Osteocyte (in vitro differentiated cells): Measurements from ENCODE around the gene ZFYVE28. TPM values are rescaled to one million over a fixed set of nuclear protein-coding genes. Genes with fewer than 3 reads are reported as not detected.

Experiments used
- DNase-seq: peaks from one replicate; pipeline ENCODE4 v3.0.0; 2021; ENCODE audit warnings: mixed read lengths; ENCODE audit not compliant: unreplicated experiment; ENCODE audit errors: extremely low spot score
- H3K27ac Mint-ChIP-seq: one replicate; pipeline ENCODE4 v1.8.0; 2021; ENCODE audit warnings: mild to moderate bottlenecking, mixed read lengths; ENCODE audit not compliant: unreplicated experiment
- H3K27me3 Mint-ChIP-seq: one replicate; pipeline ENCODE4 v1.8.0; 2021; ENCODE audit warnings: mixed read lengths; ENCODE audit not compliant: unreplicated experiment
- H3K36me3 Mint-ChIP-seq: one replicate; pipeline ENCODE4 v1.8.0; 2021; ENCODE audit warnings: mixed read lengths; ENCODE audit not compliant: unreplicated experiment
- H3K4me1 Mint-ChIP-seq: one replicate; pipeline ENCODE4 v1.8.0; 2021; ENCODE audit warnings: mixed read lengths; ENCODE audit not compliant: unreplicated experiment
- H3K4me3 Mint-ChIP-seq: one replicate; pipeline ENCODE4 v1.8.0; 2021; ENCODE audit warnings: mild to moderate bottlenecking, moderate library complexity, mixed read lengths; ENCODE audit not compliant: unreplicated experiment
- H3K9me3 Mint-ChIP-seq: one replicate; pipeline ENCODE4 v1.8.0; 2021; ENCODE audit warnings: mixed read lengths; ENCODE audit not compliant: unreplicated experiment
- CTCF ChIP-seq: fragments of 200-600 bp; sonication (generic); IDR thresholded peaks from 2 replicates; pipeline ENCODE4 v1.5.0; 2021; ENCODE audit warnings: antibody characterized with exemption, mild to moderate bottlenecking, moderate library complexity
- total RNA-seq: library from RNA; stranded (reverse); gene quantifications from 2 replicates; pipeline ENCODE4 v1.2.1, GENCODE V29; 2021

Gene ZFYVE28
- total RNA-seq, 1 donor from 2014 or later: 3.4 TPM

GRCh38 chr4:2268357-2269205 lies 149.9 kb downstream of the ZFYVE28 start:
- H3K27ac Mint-ChIP-seq: no peak overlapping the region
- no peak for DNase-seq
- H3K36me3 Mint-ChIP-seq: no peaks in the 10 kb centered on the region
- no peaks in the 10 kb centered on the region for H3K27me3 Mint-ChIP-seq
- H3K4me1 Mint-ChIP-seq: no peaks in the 10 kb centered on the region
- H3K4me3 Mint-ChIP-seq: no peak overlapping the region
- no peak for TF ChIP-seq CTCF
- no peaks in the 10 kb centered on the region for H3K9me3 Mint-ChIP-seq

GRCh38 chr4:2267841-2268240 lies 150.6 kb downstream of the ZFYVE28 start:
- no peak overlapping the region for H3K27ac Mint-ChIP-seq
- no peak overlapping the region for H3K4me3 Mint-ChIP-seq
- no peaks in the 10 kb centered on the region for H3K4me1 Mint-ChIP-seq
- no peak for DNase-seq
- no peaks in the 10 kb centered on the region for H3K9me3 Mint-ChIP-seq
- no peaks in the 10 kb centered on the region for H3K27me3 Mint-ChIP-seq
- no peaks in the 10 kb centered on the region for H3K36me3 Mint-ChIP-seq
- no peak for TF ChIP-seq CTCF

GRCh38 chr4:2267320-2267811 lies 151.1 kb downstream of the ZFYVE28 start:
- TF ChIP-seq CTCF: no peak
- Mint-ChIP-seq H3K4me1 (no peaks in the 10 kb centered on the region), H3K27me3 (no peaks in the 10 kb centered on the region), H3K27ac (no peak overlapping the region), H3K9me3 (no peaks in the 10 kb centered on the region), H3K36me3 (no peaks in the 10 kb centered on the region), H3K4me3 (no peak overlapping the region)
- no peak for DNase-seq

- no peaks in the 10 kb centered on the region for H3K9me3 Mint-ChIP-seq
- TF ChIP-seq CTCF: no peak
- no peaks in the 10 kb centered on the region for H3K27me3 Mint-ChIP-seq
- DNase-seq: no peak
- no peak overlapping the region for H3K27ac Mint-ChIP-seq
- H3K4me3 Mint-ChIP-seq: no peak overlapping the region
- no peaks in the 10 kb centered on the region for H3K36me3 Mint-ChIP-seq
- no peaks in the 10 kb centered on the region for H3K4me1 Mint-ChIP-seq
These were observed 151.6 kb downstream of the ZFYVE28 start for GRCh38 chr4:2266821-2267220.

GRCh38 chr4:2266181-2266580 lies 152.3 kb downstream of the ZFYVE28 start:
- H3K4me1 Mint-ChIP-seq: no peaks in the 10 kb centered on the region
- H3K27ac Mint-ChIP-seq: no peak overlapping the region
- no peaks in the 10 kb centered on the region for H3K27me3 Mint-ChIP-seq
- no peak for TF ChIP-seq CTCF
- no peaks in the 10 kb centered on the region for H3K9me3 Mint-ChIP-seq
- no peak overlapping the region for H3K4me3 Mint-ChIP-seq
- no peak for DNase-seq
- H3K36me3 Mint-ChIP-seq: no peaks in the 10 kb centered on the region
